SIG-M5 (cell line): ENCODE results near the gene H3-3A.

ENCODE experiments used
- DNase-seq: peaks from one replicate; lab custom pipeline; 2025; lab: John Stamatoyannopoulos, UW

H3-3A gene

DNA sequence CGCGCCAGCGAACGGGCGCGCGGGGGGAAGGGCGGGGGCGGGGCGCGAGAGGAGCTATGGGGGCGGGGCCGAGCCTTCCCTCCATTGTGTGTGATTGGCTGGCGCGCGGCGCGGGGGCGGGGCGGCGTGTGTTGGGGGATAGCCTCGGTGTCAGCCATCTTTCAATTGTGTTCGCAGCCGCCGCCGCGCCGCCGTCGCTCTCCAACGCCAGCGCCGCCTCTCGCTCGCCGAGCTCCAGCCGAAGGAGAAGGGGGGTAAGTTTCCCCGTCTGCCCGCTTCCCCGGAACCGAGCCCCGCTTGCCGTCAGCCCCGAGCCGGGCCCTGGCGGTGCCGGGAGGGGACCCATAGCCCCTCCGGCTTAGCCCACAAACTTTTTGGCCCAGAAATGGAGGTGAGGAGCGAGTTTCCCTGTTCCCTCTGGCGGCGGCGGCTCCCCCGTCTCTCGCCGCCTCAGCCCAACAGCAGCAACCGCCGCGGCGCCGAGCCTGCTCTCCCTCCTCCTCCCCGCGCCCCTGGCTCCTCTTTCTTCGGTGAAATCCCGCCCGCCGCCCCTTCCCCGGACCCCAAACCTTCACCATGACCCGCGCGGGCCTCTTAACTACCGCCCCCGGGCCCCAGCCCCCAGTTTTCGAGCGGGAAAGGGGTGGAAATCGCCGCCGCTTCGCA is at the start of gene H3-3A:
Gene H3-3A, plus strand, starts transcription at position 159 of the 666 bp plus-strand sequence. CDS start 1,636 bp downstream, outside the sequence.
- peak; percentile 78 for DNase-seq

DNA sequence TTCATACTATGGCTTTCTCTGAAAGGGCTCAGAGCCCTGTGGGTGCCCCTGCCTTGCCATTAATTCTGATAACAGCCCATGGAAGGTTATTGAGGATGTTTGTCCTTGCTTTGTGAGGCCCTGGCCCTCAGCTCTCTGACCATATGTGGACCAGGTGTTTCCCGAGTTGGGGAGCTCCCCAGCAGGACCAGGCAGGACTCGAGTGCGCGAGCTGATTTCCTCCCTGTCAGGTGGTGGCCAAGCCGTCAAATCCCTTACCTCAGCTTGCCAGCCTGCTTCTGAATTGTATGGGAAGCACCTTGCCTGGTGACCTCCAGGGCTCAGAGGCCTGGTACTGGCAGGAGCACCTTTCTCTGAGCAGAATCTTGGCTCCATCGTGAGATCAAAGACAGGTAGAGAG is 45.4 kb upstream of the H3-3A start:
- no peak for DNase-seq

DNA sequence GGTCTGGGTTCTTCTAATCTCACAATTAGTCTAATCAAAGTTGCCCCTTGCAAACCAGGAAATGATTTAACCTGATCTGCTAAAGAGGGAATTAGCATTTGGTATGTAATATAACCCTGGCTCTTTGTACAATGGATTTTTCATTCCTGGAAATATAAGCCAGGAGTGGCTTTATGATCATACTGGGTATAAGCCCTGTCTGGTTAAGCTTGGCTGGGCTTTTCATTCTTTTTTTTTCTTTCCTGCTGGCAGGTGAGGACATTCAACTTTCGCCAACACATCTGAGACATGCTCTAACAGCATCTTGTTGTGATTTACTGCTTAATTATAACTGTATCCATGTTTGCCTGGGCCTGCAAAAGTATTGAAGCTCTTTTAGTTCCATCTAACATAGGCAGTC is 42.9 kb upstream of the H3-3A start:
- no peak for DNase-seq

DNA sequence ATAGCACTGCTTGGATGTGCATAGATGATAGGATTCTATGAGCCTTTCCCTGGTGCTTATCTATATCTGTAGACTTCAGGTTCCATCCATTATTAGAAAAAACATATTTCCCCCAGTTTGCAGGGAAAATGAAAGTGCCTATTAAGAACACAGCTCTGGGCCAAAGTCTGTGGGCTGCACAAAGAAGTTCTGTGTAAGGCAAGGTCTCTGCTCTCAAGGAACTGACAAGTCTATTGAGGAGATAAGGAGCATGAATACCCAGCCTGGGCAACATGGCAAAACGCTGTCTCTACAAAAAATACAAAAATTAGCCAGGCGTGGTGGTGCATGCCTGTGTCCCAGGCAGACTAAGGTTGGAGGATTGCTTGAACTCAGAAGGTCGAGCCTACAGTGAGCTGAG is 41.1 kb upstream of the H3-3A start:
- no peak for DNase-seq

DNA sequence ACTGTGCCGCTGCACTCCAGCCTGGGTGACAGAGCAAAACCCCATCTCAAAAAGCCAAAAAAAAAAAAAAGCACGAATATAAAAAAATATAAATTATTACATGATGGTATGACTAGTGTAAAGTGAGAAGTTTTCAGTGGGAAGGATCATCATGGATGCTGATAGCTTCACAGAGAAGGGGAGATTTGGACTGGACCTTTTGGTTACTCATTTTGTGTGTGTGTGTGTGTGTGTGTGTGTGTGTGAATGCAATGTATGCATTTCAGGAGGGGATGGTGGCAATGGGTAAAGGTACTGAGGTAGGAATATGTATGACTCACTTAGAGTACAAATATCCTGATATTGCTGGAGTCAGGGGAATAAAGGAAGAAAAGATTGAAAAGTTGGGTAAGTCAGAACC is 40.7 kb upstream of the H3-3A start:
- DNase-seq: no peak

DNA sequence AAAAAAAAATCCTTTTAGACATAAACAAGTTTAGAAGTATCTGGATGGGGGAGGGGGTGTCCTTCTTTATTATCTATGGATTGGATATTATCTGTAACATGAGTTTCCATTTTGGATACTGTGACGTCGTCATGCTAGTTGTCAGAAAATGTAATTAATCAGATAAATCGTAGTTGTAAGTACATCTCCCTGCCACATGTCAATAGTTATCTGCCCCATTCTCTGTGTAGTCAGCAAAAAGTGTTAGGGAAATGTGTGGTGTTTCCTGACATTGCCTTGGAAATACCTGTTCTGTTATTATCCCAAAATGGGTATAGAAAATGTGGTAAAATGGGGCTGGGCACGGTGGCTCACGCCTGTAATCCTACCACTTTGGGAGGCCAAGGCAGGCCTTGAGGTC is 38.8 kb upstream of the H3-3A start:
- DNase-seq: no peak

DNA sequence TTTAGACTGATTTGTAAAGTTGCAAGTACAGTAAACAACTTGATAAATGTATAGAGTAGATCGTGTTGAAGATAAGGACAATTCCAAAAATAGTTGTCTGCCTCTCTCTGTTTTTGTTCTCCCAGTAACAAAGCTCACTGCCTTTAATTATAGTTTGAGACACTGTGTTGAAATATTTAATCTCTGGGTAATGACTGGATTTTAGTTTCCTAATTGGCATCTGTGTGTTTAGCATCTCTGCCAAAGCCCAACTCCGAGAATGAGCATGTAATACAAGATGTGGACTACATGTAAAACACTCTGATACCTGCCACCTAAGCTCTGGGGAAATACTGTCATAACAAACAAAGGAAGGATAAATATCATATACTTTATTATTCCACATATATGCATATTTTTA is 35.7 kb upstream of the H3-3A start:
- no peak for DNase-seq

DNA sequence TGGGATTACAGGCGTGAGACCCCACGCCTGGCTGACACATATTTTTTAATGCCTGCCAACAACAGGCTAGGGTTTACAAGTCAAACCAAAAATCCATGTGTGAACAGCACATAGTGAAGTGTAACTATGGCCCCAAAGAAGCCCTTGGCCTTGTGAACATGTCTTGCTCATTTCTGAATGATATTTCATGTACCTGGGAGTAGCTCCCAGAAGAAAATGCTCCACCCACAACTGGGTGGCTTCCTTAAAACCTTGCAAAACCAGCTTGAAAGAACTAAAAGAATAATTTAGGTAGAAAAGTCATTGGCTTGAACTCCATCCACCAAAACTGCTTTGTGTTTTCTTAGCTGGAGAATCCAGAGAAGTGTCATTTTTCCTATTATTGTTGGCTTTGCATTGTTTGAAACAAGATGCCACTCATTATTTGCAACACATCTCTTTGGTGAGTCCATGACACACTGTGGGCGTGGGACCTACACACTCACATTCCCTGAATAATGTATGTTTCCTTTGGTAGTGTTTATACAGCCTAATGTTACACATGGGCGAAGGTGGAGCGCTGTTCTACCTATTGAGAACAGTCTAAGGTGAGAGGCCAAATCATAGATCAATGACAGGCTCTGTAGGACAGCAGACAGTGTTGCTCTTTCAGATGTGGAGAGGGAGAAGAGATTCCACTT is 34.8 kb upstream of the H3-3A start:
- no peak for DNase-seq

DNA sequence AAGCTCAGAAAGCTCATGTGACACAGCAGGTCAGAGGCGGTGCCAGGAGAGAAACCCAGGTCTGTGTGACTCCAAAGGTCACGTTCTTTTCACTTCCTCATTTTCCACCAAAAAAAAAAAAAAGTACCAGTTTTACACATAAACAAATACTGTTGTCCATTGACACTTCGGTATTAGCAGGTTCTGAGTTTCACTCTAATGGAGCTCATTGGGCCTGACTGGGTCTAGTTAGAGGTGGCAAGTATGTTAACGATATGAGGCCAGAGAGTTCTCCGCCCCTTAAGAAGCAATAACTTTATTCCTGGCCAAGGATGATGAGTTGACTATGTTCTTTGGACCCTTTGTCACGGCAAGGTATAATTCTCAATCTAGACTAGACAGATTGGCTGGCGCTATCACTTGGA is 33.4 kb upstream of the H3-3A start:
- DNase-seq: no peak

DNA sequence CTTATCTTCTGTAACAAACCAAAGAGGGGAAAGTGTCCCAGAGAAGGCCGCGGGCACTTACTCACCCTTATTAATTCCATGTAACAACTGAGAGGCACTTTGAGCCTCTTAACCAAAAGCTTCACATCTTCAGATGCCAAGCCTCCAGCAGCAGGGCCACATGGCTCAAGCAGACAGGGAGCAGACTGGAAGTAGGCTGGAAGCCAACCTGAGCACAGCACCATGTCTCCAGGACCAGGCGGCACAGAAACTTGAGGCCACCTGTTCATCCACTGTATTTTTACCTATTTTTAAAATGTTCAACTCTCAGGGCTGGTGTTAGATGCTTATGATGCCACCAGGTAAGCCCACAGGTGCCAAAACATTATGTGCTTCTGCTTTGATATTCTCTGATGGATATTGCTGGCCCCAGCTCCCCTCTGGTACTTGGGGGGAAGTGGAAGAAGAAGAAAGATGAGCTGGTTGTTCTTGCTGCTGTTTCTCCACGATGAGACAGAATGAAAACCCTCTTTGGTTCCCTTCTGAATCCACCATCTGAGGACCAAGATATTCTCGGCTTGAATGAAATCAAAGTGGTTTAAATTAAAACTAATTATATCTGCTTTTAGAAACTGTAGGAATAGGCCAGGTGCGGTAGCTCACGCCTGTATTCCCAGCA is 32.8 kb upstream of the H3-3A start:
- no peak for DNase-seq

DNA sequence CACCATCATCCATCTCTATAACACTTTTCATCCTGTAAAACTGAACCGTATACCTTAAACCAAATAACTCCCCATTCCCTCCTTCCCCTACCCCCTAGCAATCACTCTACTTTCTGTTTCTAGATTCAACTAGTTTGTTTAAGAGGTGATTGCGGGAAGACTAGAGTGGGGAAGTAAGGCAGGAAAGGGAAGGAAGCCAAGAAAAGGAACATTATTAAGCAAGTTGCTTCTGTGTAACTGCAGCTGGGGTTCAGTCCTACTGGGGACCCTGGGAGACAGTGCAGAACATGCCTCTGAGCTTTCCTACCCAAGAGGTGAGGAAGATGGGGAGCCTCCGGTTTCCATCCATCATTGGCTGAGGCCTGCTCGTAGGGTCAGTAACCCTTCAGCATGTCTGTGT is 28.9 kb upstream of the H3-3A start:
- no peak for DNase-seq

DNA sequence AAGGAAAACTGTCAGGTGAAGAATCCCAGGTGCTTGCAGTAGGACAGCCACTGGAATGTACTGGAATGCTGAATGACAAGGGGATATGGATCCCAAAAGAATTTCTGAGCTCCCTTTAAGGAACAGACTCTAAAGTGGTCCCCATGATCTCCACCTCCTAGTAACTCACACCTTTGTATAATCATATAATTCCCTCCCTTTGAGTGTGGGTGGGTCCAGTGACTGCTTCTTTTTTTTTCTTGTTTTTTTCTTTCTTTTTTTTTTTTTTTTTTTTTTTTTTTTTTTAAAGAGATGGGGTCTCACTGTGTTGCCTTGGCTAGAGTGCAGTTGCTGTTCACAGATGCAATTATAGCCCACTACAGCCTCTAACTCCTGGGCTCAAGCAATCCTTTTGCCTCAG is 28.5 kb upstream of the H3-3A start:
- no peak for DNase-seq

DNA sequence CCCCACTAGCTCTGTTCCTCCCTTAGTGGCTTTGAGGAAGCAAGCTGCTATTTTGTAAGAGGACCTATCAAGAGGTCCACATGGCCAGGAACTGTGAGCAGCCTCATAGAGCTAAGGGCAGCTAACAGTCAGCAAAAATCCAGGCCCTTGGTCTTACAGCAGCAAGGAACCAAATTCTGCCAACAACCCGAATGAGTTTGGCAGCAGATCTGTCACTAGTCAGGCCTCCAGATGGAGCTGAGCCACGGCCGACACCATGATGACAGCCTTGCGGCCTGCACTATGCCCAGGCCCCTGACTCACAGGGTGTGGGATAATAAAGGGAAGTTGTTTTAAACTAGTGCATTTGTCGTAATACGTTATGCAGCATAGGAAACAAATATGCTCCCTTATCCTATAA is 28.0 kb upstream of the H3-3A start:
- peak; percentile 97 for DNase-seq

DNA sequence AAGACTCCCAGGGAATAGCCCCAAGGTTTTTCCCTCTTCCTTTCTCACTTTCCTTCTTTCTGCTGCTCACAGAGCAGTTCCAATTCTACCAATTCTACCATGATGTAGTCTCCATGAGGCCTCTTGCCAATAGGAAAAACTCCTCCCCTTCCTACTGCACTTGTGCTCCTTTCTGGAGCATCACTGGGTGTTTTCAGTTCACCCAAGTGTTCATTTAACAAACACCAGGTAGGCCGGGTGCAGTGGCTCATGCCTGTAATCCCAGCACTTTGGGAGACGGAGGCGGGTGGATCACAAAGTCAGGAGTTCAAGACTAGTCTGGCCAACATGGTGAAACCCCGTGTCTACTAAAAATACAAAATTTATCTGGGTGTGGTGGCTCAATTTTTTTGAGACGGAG is 26.6 kb upstream of the H3-3A start:
- no peak for DNase-seq

DNA sequence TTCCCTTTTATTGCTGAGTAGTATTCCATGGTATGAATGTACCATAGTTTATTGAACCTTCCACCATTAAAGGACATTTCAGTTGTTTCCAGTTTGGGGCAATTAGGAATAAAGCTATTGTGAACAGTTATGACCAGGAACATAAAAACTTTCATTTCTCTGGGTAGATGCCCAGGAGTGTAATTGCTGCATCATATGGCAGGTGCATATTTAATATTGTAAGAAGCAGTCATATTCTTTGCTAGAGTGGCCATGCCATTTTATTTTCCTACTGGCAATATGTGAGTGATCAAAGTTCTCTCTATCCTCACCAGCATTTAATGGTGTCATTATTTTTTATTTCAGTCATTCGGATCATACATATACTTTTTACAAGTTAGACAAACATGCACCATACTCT is 23.9 kb upstream of the H3-3A start:
- no peak for DNase-seq

DNA sequence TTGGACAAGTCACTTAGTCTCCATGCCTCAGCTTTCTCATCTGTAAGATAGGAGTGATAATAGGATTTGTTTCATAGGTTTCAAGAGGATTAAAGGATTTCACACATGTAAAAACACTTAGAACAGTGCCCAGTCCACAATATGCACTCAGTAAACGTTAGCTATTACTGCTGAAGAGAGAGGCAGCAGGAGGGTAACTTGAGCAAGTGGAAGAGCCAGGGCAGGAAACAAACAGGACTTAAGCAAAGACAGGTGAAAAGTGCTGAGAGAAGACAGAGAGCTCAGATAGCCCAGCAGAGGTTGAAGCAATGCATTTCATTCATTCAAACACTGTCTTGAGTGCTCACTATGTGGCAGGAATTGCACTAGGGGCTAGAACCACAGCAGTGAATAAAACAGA is 21.1 kb upstream of the H3-3A start:
- DNase-seq: no peak

DNA sequence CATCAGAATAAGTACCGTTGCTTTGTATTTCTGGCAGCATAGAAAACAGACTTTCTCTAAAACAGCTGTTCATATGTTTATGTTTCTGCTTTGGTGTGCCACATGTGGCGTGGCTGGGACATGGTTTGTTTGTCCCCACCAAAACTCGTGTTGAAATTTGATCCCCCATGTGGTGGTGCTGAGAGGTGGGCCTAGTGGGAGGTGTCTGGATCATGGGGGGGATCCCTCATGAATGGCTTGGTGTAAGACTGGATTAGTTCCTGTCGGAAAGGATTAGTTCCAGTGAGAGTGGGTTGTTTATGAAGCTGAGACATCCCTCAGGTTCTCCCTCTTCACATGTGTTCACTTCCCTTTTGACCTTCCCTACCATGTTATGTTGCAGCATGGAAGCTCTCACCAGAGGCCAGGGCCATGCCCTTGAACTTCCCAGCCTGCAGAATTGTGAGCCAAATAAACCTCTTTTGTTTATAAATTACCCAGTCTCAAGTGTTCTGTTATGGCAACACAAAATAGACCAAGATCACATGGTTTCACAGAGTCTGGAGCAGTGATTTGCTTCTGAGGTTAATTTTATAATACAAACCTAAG is 17.9 kb upstream of the H3-3A start:
- no peak for DNase-seq

DNA sequence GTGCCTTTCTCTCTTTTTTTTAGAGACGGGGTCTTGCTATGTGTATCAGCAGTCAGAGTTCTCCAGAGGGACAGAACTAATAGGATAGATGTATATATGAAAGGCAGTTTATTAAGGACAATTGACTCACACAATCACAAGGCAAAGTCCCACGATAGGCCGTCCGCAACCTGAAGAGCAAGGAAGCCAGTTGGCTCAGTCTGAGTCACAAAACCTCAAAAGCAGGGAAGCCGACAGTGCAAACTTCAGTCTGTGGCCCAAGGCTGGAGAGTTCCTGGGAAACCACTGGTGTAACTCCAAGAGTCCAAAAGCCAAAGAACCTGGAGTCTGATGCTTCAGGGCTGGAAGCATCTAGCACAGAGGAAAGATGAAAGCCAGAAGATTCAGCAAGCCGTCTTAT is 16.3 kb upstream of the H3-3A start:
- no peak for DNase-seq

DNA sequence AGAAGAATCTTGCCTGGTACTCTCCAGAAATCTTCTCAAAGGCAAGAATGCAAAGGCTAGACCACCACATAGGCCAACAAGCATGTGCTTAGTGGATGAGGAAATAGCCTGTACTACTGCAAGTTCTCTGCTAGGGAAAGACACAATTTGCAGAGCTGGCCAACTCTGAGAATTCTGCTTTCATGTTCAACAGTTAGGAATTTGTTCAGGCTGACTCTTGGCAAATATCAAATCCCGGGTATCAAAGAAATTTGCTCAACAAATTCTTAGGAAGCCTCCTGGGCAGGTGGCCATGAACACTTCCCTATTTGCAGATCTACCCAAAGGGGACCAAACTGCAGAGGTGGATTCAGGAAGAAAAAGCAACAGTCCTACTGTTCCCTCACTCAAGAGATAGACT is 15.0 kb upstream of the H3-3A start:
- DNase-seq: no peak

DNA sequence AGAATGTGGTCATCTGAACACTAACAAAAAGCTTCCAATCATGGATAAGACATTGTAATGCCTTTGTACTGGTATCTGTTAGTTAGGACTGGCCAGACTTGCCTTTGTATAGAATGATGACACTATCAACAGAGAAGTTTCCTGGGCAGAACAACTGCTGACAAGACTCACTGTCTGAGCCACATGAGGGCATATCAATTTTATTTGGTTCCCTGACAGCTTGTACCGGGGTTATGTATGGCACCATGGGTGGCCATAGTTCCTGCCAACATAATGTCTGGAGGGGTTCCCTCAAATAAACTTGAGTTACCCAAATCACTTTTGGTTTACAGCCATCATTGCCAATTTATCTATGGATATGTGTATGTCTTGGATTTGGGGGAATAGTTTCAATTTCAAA is 13.6 kb upstream of the H3-3A start:
- DNase-seq: no peak

DNA sequence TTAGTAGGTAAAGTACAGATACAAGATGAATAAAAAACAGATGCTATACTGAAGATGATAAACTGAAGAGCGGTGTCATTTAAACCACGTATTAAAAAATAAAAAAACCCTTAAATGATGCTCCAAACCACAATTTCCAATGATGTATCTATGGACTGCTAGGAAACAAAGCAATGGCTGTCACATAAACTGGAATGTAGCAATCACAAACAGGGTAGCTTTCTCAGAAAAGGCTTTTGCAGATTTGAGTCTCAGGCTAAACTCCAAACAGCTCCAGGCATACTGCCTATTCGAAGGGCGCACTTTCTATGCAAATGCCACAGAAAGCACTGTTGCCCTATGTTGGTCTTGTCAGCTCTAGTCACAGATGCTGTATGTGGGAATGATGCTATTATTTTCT is 12.4 kb upstream of the H3-3A start:
- no peak for DNase-seq

DNA sequence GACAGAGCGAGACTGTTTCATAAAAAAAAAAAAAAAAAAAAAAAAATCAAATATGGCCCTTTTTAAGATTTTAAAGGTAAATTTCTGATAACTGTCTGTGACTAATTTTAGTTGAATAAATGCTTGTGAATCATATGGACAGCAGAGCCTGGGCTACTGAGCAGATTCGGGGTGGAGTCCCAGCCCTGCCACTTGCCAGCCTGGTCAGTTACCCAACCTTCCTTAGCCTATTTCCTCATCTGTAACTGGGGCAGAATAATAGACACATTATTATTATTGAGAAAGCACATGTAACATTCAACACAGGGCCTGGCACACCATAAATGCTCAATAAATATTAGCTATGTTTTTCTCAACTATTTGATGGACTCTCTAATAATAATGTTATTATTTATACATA is 11.2 kb upstream of the H3-3A start:
- DNase-seq: no peak

DNA sequence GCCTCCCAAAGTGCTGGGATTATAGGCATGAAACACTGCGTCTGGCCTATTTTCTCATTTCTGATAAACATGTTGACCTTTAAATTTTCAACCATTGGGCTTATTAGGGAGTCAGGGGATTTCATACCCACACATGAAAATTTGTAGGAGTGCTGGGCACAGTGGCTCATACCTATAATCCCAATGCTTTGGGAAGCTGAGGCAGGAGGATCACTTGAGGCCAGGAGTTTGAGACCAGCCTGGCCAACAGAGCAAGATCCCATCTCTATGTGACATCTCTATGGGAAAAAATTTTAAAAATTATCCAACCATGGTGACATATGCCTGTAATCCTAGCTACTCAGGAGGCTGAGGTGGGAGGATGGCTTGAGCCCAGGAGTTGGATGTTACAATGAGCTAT is 10.5 kb upstream of the H3-3A start:
- no peak for DNase-seq
